ENCODE results near the gene ULK4. TPM values are rescaled to one million over a fixed set of nuclear protein-coding genes. Genes with fewer than 3 reads are reported as not detected.

Gene ULK4
- total RNA-seq, 1 experiment from 2014 or later = 6.3 TPM

DNA sequence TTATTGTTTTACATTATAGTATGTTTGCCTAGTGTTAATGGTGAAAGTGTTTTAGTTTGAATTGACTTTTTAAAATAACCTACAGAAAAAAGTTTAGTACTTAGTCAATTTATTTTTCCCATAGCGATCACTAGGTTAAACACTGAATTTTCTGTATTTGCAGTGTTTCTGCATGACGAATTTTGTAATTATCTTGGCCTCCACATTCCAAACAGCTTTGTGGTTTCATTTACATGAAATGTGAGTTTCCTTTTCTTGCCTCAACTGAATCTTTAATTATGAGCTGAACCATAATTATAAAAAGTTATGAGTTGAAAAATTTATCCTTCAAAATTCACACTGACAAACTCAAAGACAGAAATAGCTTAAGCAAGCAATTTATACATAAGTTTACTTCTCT lies 527.1 kb downstream of the ULK4 start:
- POLR2A ChIA-PET = interaction anchor here (0.5 kb wide), 1 partner anchor 1154 kb away, joined by 3 read pairs; no protein-coding TSS in a partner anchor
- intact Hi-C loops (cut with micrococcal nuclease) = no loop called here

More for the DNA sequence above, 527.1 kb downstream of the ULK4 start:
- H3K27me3 ChIP-seq (ENCODE audit: insufficient read depth, low read length) = no peaks in the 10 kb centered on the region
- no peak overlapping the region for H2AFZ ChIP-seq (ENCODE audit: low read depth, low read length, poor library complexity, severe bottlenecking)
- ChIA-PET RAD21 (ENCODE audit: low non-redundant PET in 1 of 2, low total read pairs in 2 of 2, uncharacterized antibody in 2 of 2, unreplicated experiment in 2 of 2) (no interaction called here), CTCF (no interaction called here)
- no peak overlapping the region for H3K9ac ChIP-seq (ENCODE audit: low read length)
- no peak for DNase-seq (ENCODE audit: low read depth, low spot score)
- H3K9me3 ChIP-seq (ENCODE audit: control insufficient read depth in 1 of 2, insufficient read depth in 1 of 2, low read depth in 1 of 2, low read length in 2 of 2) = no peaks in the 10 kb centered on the region
- H3K4me1 ChIP-seq (ENCODE audit: control insufficient read depth in 1 of 2, insufficient read depth in 2 of 2, low read length in 2 of 2) = no peaks in the 10 kb centered on the region
- no peaks in the 10 kb centered on the region for H3K79me2 ChIP-seq (ENCODE audit: insufficient read depth, low read length)
- no peak for ATAC-seq
- no peaks in the 10 kb centered on the region for H4K20me1 ChIP-seq (ENCODE audit: insufficient read depth)
- H3K4me3 ChIP-seq (replicated peaks in 1 of 2; ENCODE audit: low read depth in 1 of 2, low read length in 2 of 2) = no peak overlapping the region
- no peak overlapping the region for H3K27ac ChIP-seq (ENCODE audit: low read depth, low read length)
- no TSS peak for BruUV-seq (replicated peaks)
- H3K4me2 ChIP-seq (ENCODE audit: low read length) = no peak overlapping the region
- H3K36me3 ChIP-seq (ENCODE audit: control insufficient read depth in 1 of 2, insufficient read depth in 2 of 2, low read length in 2 of 2) = no peaks in the 10 kb centered on the region
- no peaks in the 10 kb centered on the region for H3K9me2 ChIP-seq (ENCODE audit: insufficient read depth)
- no peak for TF ChIP-seq SP1 (IDR thresholded peaks at IDR 0.05; ENCODE audit: low read depth)
- TF ChIP-seq, protein P1, sequence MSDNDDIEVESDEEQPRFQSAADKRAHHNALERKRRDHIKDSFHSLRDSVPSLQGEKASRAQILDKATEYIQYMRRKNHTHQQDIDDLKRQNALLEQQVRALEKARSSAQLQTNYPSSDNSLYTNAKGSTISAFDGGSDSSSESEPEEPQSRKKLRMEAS (IDR thresholded peaks at IDR 0.05) = no peak
- no peak for TF ChIP-seq RAD21 (IDR thresholded peaks at IDR 0.05; ENCODE audit: low read depth)
- TF ChIP-seq FOSL1 (IDR thresholded peaks at IDR 0.05; ENCODE audit: low read depth) = no peak
- TF ChIP-seq ZNF274 (IDR thresholded peaks at IDR 0.05; ENCODE audit: low read depth, low read length) = no peak
- TF ChIP-seq, protein P2, sequence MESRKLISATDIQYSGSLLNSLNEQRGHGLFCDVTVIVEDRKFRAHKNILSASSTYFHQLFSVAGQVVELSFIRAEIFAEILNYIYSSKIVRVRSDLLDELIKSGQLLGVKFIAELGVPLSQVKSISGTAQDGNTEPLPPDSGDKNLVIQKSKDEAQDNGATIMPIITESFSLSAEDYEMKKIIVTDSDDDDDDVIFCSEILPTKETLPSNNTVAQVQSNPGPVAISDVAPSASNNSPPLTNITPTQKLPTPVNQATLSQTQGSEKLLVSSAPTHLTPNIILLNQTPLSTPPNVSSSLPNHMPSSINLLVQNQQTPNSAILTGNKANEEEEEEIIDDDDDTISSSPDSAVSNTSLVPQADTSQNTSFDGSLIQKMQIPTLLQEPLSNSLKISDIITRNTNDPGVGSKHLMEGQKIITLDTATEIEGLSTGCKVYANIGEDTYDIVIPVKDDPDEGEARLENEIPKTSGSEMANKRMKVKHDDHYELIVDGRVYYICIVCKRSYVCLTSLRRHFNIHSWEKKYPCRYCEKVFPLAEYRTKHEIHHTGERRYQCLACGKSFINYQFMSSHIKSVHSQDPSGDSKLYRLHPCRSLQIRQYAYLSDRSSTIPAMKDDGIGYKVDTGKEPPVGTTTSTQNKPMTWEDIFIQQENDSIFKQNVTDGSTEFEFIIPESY (IDR thresholded peaks at IDR 0.05; ENCODE audit: extremely low read depth, insufficient replicate concordance, low read length) = no peak
- TF ChIP-seq JUND (IDR thresholded peaks at IDR 0.05) = no peak
- no peak for TF ChIP-seq CBX3 (IDR thresholded peaks at IDR 0.05; ENCODE audit: low read depth)
- no peak for TF ChIP-seq EGR1 (IDR thresholded peaks at IDR 0.05; ENCODE audit: low read depth)
- TF ChIP-seq CEBPB (IDR thresholded peaks at IDR 0.05; ENCODE audit: low read depth) = no peak
- TF ChIP-seq YY1 (IDR thresholded peaks at IDR 0.05; ENCODE audit: extremely low read depth, insufficient replicate concordance, low read depth, low read length) = no peak
- no peak for TF ChIP-seq EZH2 (IDR thresholded peaks at IDR 0.05)
- TF ChIP-seq SRF (IDR thresholded peaks at IDR 0.05; ENCODE audit: low read depth) = no peak
- no peak for TF ChIP-seq EZH2phosphoT487 (IDR thresholded peaks at IDR 0.05; ENCODE audit: borderline replicate concordance)
- TF ChIP-seq, protein P3, sequence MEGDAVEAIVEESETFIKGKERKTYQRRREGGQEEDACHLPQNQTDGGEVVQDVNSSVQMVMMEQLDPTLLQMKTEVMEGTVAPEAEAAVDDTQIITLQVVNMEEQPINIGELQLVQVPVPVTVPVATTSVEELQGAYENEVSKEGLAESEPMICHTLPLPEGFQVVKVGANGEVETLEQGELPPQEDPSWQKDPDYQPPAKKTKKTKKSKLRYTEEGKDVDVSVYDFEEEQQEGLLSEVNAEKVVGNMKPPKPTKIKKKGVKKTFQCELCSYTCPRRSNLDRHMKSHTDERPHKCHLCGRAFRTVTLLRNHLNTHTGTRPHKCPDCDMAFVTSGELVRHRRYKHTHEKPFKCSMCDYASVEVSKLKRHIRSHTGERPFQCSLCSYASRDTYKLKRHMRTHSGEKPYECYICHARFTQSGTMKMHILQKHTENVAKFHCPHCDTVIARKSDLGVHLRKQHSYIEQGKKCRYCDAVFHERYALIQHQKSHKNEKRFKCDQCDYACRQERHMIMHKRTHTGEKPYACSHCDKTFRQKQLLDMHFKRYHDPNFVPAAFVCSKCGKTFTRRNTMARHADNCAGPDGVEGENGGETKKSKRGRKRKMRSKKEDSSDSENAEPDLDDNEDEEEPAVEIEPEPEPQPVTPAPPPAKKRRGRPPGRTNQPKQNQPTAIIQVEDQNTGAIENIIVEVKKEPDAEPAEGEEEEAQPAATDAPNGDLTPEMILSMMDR (IDR thresholded peaks at IDR 0.05 in 2 of 3, conservative IDR thresholded peaks at IDR 0.05 in 1 of 3; ENCODE audit: borderline replicate concordance in 1 of 3, insufficient read depth in 1 of 3, low read depth in 2 of 3, low read length in 2 of 3) = no peak
- no peak for TF ChIP-seq TCF7L2 (IDR thresholded peaks at IDR 0.05; ENCODE audit: borderline replicate concordance, extremely low read depth, insufficient read depth, insufficient read length)
- TF ChIP-seq ZFX (IDR thresholded peaks at IDR 0.05) = no peak
- TF ChIP-seq, protein P4, sequence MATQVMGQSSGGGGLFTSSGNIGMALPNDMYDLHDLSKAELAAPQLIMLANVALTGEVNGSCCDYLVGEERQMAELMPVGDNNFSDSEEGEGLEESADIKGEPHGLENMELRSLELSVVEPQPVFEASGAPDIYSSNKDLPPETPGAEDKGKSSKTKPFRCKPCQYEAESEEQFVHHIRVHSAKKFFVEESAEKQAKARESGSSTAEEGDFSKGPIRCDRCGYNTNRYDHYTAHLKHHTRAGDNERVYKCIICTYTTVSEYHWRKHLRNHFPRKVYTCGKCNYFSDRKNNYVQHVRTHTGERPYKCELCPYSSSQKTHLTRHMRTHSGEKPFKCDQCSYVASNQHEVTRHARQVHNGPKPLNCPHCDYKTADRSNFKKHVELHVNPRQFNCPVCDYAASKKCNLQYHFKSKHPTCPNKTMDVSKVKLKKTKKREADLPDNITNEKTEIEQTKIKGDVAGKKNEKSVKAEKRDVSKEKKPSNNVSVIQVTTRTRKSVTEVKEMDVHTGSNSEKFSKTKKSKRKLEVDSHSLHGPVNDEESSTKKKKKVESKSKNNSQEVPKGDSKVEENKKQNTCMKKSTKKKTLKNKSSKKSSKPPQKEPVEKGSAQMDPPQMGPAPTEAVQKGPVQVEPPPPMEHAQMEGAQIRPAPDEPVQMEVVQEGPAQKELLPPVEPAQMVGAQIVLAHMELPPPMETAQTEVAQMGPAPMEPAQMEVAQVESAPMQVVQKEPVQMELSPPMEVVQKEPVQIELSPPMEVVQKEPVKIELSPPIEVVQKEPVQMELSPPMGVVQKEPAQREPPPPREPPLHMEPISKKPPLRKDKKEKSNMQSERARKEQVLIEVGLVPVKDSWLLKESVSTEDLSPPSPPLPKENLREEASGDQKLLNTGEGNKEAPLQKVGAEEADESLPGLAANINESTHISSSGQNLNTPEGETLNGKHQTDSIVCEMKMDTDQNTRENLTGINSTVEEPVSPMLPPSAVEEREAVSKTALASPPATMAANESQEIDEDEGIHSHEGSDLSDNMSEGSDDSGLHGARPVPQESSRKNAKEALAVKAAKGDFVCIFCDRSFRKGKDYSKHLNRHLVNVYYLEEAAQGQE (IDR thresholded peaks at IDR 0.05; ENCODE audit: low read depth) = no peak
